Pericardium fibroblast (primary cell): Measurements from ENCODE around the gene DNAAF6. TPM values are rescaled to one million over a fixed set of nuclear protein-coding genes. Genes with fewer than 3 reads are reported as not detected.

ENCODE experiments used
- total RNA-seq: library from RNA; depleted of rRNA; stranded (reverse); fragments of >200 nt; gene quantifications from 2 replicates; pipeline ENCODE4 v1.2.3, GENCODE V29; 2015

DNAAF6 gene
- total RNA-seq: not detected in 2 replicates

GRCh38 chrX:107205770-107206696 lies at the start of gene DNAAF6, which contains the start of gene NUP62CL:
DNAAF6 (plus strand) TSS chrX:107206611; CDS start chrX:107212876, 6,265 bp downstream.
NUP62CL (minus strand) TSS chrX:107206433; CDS start chrX:107175146, 31,287 bp downstream.

Other genes with a start within 250 kb of the DNAAF6 start
- 14.0 and 27.5 TPM in 2 replicates for gene MORC4, start 206.4 kb upstream of the DNAAF6 start, total RNA-seq
- 6.0 and 15.6 TPM in 2 replicates for gene RBM41, start 87.8 kb upstream of the DNAAF6 start, total RNA-seq
- not detected in 2 replicates for gene NUP62CL, start 178 bp upstream of the DNAAF6 start, total RNA-seq
- gene FRMPD3, start 243.0 kb downstream of the DNAAF6 start, total RNA-seq: 0.12 and 0.26 TPM in 2 replicates